Gastrocnemius medialis (tissue), 4 donors: ENCODE data around the gene CCDC134. TPM values are rescaled to one million over a fixed set of nuclear protein-coding genes. Genes with fewer than 3 reads are reported as not detected.

Experiments
- ATAC-seq, 2 donors: fragments of 150-250 bp; one replicate each; pipeline ENCODE4 v1.9.1; 2016
- DNase-seq, 2 donors: peaks; one replicate each; pipeline ENCODE4 v3.0.0-alpha.2; 2019
- H3K27ac ChIP-seq, 4 donors: fragments of 200-600 bp; sonication (generic); 1 replicate in 1 of 4; 2 replicates in 3 of 4; pipeline ENCODE4 v1.5.1; 2016 to 2018; ENCODE audit warnings: mild to moderate bottlenecking in 2 of 4, moderate library complexity in 1 of 4
- H3K27me3 ChIP-seq, 3 donors: fragments of 200-600 bp; sonication (generic) in 2 of 3; 1 replicate in 1 of 3; 2 replicates in 2 of 3; pipeline versions ENCODE4 v1.5.1 to v1.6.0; 2016 to 2019; ENCODE audit warnings: mild to moderate bottlenecking in 1 of 3, moderate library complexity in 1 of 3
- H3K36me3 ChIP-seq, 2 donors: fragments of 200-600 bp; sonication (generic) in 1 of 2; one replicate each; pipeline ENCODE4 v1.5.1; 2017 to 2018
- H3K4me1 ChIP-seq, 2 donors: fragments of 200-600 bp; sonication (generic) in 1 of 2; one replicate each; pipeline ENCODE4 v1.5.1; 2016 to 2017; ENCODE audit warnings: mild to moderate bottlenecking in 2 of 2
- H3K4me3 ChIP-seq, 4 donors: fragments of 200-600 bp; sonication (generic) in 3 of 4; 1 replicate in 1 of 4; 2 replicates in 3 of 4; pipeline ENCODE4 v1.5.1; 2016 to 2019; ENCODE audit warnings: mild to moderate bottlenecking in 2 of 4
- H3K9me3 ChIP-seq, 3 donors: fragments of 200-600 bp; sonication (generic) in 2 of 3; 1 replicate in 1 of 3; 2 replicates in 2 of 3; pipeline ENCODE4 v1.5.1; 2016 to 2019
- CTCF ChIP-seq, 5 experiments: fragments of 450-650 bp in 3 of 5; fragments of 200-600 bp in 2 of 5; sonication (generic) in 2 of 5; IDR thresholded peaks in 4 of 5; conservative IDR thresholded peaks in 1 of 5; 1 replicate in 4 of 5; 2 replicates in 1 of 5; pipeline ENCODE4 v1.5.1; 2016 to 2019; ENCODE audit warnings: antibody characterized with exemption in 5 of 5, mild to moderate bottlenecking in 3 of 5, moderate library complexity in 3 of 5
- POLR2A ChIP-seq, 2 donors: fragments of 450-650 bp; IDR thresholded peaks; one replicate each; pipeline ENCODE4 v1.6.1; 2017; ENCODE audit warnings: antibody characterized with exemption in 2 of 2, mild to moderate bottlenecking in 2 of 2, moderate library complexity in 2 of 2
- in situ Hi-C, 4 donors: fragments of 200-750 bp; cut with MboI; loops; one replicate each; pipeline versions ENCODE4 v1.15.0 to v1.8.0; 2017; ENCODE audit warnings: low sequenced_read_pairs in 4 of 4
- intact Hi-C: fragments of 100-400 bp; cut with DNase I; formaldehyde crosslinking; loops from one replicate; pipeline ENCODE4 v1.15.1; 2023; ENCODE audit warnings: low total_unique reads
- total RNA-seq, 4 donors: library from RNA; depleted of rRNA; stranded (reverse); fragments of >200 nt; gene quantifications; one replicate each; pipeline versions ENCODE4 v1.1.0 to v1.2.3, GENCODE V29; 2016

CCDC134 gene
- total RNA-seq, 4 donors from 2014 or later, result 3.3 to 7.7 (median 6.0) TPM

GRCh38 chr22:41782316-41782715 lies 18.2 kb upstream of the CCDC134 start:
- no peak for DNase-seq
- in situ Hi-C loops (no loop called here), intact Hi-C loops (loop anchor here (10.0 kb wide), 1 partner anchor 542 kb away; no protein-coding TSS in a partner anchor)
- Histone ChIP-seq H3K4me3 (no peak overlapping the region), H3K9me3 (no peaks in the 10 kb centered on the region), H3K27me3 (no peaks in the 10 kb centered on the region), H3K4me1 (no peaks in the 10 kb centered on the region), H3K36me3 (no peaks in the 10 kb centered on the region), H3K27ac (no peak overlapping the region)
- TF ChIP-seq POLR2A (IDR thresholded peaks at IDR 0.05) (no peak), CTCF (IDR thresholded peaks at IDR 0.05 in 4 of 5, conservative IDR thresholded peaks at IDR 0.05 in 1 of 5) (no peak)
- no peak for ATAC-seq

- in situ Hi-C loops (no loop called here), intact Hi-C loops (loop anchor here (10.0 kb wide), 1 partner anchor 542 kb away; no protein-coding TSS in a partner anchor)
- ATAC-seq (no peak), DNase-seq (no peak)
- H3K27ac ChIP-seq, result no peak overlapping the region
- H3K9me3 ChIP-seq, result no peaks in the 10 kb centered on the region
- no peaks in the 10 kb centered on the region for H3K27me3 ChIP-seq
- no peak for TF ChIP-seq POLR2A (IDR thresholded peaks at IDR 0.05)
- TF ChIP-seq CTCF (IDR thresholded peaks at IDR 0.05 in 4 of 5, conservative IDR thresholded peaks at IDR 0.05 in 1 of 5), result no peak
- H3K4me3 ChIP-seq, result no peak overlapping the region
- H3K4me1 ChIP-seq, result no peaks in the 10 kb centered on the region
- H3K36me3 ChIP-seq, result no peaks in the 10 kb centered on the region
These were observed 17.7 kb upstream of the CCDC134 start for GRCh38 chr22:41782751-41783150.

GRCh38 chr22:41787331-41787730 lies 13.1 kb upstream of the CCDC134 start:
- Histone ChIP-seq H3K9me3 (no peaks in the 10 kb centered on the region), H3K36me3 (no peaks in the 10 kb centered on the region), H3K4me3 (no peak overlapping the region), H3K27me3 (no peaks in the 10 kb centered on the region), H3K27ac (no peak overlapping the region), H3K4me1 (no peaks in the 10 kb centered on the region)
- intact Hi-C loops, result loop anchor here (10.0 kb wide), 1 partner anchor 537 kb away; no protein-coding TSS in a partner anchor
- in situ Hi-C loops, result no loop called here
- DNase-seq (no peak), ATAC-seq (no peak)
- TF ChIP-seq CTCF (IDR thresholded peaks at IDR 0.05 in 4 of 5, conservative IDR thresholded peaks at IDR 0.05 in 1 of 5), result no peak
- no peak for TF ChIP-seq POLR2A (IDR thresholded peaks at IDR 0.05)

GRCh38 chr22:41793871-41794270 lies 6.6 kb upstream of the CCDC134 start:
- ATAC-seq, result no peak
- Histone ChIP-seq H3K4me1 (no peaks in the 10 kb centered on the region), H3K27ac (no peak overlapping the region), H3K9me3 (no peaks in the 10 kb centered on the region), H3K4me3 (no peak overlapping the region), H3K36me3 (no peaks in the 10 kb centered on the region), H3K27me3 (no peaks in the 10 kb centered on the region)
- no peak for TF ChIP-seq CTCF (IDR thresholded peaks at IDR 0.05 in 4 of 5, conservative IDR thresholded peaks at IDR 0.05 in 1 of 5)
- TF ChIP-seq POLR2A (IDR thresholded peaks at IDR 0.05), result no peak
- intact Hi-C loops, result no loop called here
- DNase-seq, result no peak
- in situ Hi-C loops, result no loop called here

- peak overlapping the region; percentile 94 to 99 (median 96) for H3K27ac ChIP-seq
These were observed 1.7 kb upstream of the CCDC134 start for GRCh38 chr22:41798736-41799135.

More at GRCh38 chr22:41798736-41799135, 1.7 kb upstream of the CCDC134 start:
- H3K4me1 ChIP-seq, result peaks cover 19 to 21% of the 10 kb centered on the region in 2 donors
- no peak overlapping the region for H3K4me3 ChIP-seq
- no peaks in the 10 kb centered on the region for H3K36me3 ChIP-seq
- H3K9me3 ChIP-seq, result no peaks in the 10 kb centered on the region
- in situ Hi-C loops, result no loop called here
- TF ChIP-seq CTCF (IDR thresholded peaks at IDR 0.05 in 4 of 5, conservative IDR thresholded peaks at IDR 0.05 in 1 of 5) (no peak), POLR2A (IDR thresholded peaks at IDR 0.05) (no peak)
- ATAC-seq (no peak), DNase-seq (no peak)
- intact Hi-C loops, result no loop called here
- no peaks in the 10 kb centered on the region for H3K27me3 ChIP-seq
